Fibroblast of villous mesenchyme (primary cell): ENCODE data around the gene LRRC8B. TPM values are rescaled to one million over a fixed set of nuclear protein-coding genes. Genes with fewer than 3 reads are reported as not detected.
"Not testable (repeated sequence)": the region's sequence is repeated elsewhere in the genome, so short reads cannot be mapped to it uniquely, and the experiment has no call there.

ENCODE experiments used
- DNase-seq: peaks from one replicate; pipeline ENCODE4 v3.0.0-alpha.2; 2010; ENCODE audit warnings: low read depth
- H3K4me3 ChIP-seq: 2 replicates; pipeline ENCODE4 v1.5.1; 2011; ENCODE audit warnings: low read depth, mild to moderate bottlenecking, low read length
- total RNA-seq: library from RNA; depleted of rRNA; stranded (reverse); fragments of >200 nt; gene quantifications from 2 replicates; pipeline ENCODE4 v1.2.3, GENCODE V29; 2012
- TF ChIP-seq, protein P1 (sequence below): IDR thresholded peaks from 2 replicates; pipeline ENCODE4 v1.5.1; 2012; ENCODE audit warnings: low read depth, mild to moderate bottlenecking, low read length; ENCODE audit not compliant: insufficient read depth

The LRRC8B gene
- total RNA-seq, 1 donor: 0.86 TPM

DNA sequence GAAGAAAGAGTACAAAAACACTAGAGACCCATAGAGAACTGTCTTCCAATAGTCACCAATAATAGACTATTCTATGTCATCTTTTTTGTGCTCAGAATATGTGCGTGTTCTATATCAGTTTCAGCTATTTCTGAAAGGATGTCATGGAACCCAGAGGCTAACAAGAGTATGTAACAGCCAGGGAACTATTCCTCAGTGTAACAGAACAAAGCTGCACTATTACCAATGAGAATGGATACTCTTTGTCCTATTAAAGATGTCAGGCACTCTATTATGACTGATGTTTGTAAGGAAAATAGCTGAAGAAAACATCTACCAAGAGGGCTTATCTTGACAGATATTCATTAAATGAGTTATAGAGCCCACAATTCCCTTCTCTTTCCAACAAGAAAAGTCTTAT lies 99.7 kb downstream of the LRRC8B start:
- no peak for DNase-seq
- TF ChIP-seq, protein P1, sequence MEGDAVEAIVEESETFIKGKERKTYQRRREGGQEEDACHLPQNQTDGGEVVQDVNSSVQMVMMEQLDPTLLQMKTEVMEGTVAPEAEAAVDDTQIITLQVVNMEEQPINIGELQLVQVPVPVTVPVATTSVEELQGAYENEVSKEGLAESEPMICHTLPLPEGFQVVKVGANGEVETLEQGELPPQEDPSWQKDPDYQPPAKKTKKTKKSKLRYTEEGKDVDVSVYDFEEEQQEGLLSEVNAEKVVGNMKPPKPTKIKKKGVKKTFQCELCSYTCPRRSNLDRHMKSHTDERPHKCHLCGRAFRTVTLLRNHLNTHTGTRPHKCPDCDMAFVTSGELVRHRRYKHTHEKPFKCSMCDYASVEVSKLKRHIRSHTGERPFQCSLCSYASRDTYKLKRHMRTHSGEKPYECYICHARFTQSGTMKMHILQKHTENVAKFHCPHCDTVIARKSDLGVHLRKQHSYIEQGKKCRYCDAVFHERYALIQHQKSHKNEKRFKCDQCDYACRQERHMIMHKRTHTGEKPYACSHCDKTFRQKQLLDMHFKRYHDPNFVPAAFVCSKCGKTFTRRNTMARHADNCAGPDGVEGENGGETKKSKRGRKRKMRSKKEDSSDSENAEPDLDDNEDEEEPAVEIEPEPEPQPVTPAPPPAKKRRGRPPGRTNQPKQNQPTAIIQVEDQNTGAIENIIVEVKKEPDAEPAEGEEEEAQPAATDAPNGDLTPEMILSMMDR: no peak
- H3K4me3 ChIP-seq: no peak overlapping the region

DNA sequence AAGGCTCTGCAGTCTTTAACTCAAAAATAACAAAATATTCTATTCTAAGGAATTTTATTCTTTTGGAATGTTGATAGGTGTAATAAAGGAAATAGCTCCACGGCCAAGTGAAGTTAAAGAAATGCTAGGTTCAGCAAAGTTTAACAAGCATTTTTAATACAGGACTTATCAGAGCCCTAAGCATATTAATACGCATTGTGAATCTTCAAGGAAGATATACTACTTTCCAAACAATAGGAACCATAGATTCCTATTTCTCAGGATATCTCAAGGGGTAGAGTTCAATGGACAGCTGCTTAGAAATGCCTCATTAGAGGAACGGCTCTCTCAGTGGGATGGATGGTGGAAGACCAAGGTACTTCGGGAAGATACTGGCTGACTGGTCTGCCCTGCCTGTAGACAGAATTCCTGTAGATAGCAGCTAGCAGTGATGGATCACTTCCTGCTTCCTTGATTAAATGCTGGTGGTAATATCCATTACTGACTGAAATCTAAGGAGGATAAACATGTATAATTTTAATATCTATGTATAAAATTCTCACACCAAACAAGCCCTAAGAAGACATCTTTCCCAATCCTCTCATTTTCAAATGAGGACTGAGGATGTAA lies 100.2 kb downstream of the LRRC8B start:
- TF ChIP-seq, protein P1: no peak
- H3K4me3 ChIP-seq: no peak overlapping the region
- no peak for DNase-seq

DNA sequence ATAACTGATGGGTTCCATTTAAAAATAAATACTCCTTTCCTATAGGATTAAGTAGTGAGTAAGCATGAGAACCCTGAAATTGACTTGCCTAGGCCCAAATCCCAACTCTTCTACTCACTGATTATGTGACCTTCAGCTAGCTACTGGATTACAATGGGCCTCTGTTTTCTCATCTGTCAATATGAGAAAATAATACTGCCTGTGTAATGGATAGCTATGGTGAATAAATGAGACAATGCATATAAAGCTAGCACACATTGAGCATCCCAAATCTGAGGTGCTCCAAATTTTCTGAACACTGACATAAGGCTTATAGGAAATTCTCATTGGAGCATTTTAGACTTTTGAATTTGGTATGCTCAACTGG lies 103.0 kb downstream of the LRRC8B start:
- no peak overlapping the region for H3K4me3 ChIP-seq
- TF ChIP-seq, protein P1: no peak
- no peak for DNase-seq

DNA sequence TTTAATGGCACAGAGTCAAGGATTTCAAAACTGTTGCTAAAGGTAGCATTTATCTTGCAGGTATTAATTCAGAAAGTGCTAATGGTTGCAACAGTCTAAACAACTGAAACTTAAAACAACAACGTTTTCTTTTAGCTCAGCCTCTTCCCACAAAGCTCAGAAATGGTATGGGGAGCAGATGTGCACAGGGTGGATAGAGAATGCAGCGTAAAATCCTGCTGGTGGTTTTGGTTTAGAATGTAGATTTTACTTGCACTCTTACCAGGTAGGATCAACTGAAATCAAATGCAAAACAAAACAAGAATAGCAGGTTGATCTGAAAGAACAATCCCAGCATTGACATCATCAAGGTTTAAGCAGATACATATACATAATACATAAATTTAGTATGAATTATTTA lies 104.5 kb downstream of the LRRC8B start:
- no peak for DNase-seq
- no peak overlapping the region for H3K4me3 ChIP-seq
- TF ChIP-seq, protein P1: no peak

DNA sequence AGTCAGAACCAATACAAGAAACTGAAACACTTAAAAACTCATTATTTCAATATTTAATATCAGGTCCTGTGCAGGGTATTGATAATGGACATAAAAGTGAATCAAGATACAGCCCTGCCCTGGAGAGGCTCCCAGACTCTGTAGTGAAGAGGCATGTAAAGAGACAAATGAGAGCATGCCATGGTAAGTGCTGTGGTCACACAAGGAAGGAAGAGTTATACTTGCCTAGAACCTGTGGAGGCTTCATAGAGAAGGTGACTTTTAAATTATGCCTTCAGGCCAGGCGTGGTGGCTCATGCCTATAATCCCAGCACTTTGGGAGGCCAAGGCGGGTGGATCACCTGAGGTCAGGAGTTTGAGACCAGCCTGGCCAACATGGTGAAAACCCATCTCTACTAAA lies 105.0 kb downstream of the LRRC8B start:
- H3K4me3 ChIP-seq, DNase-seq: not testable (repeated sequence)

DNA sequence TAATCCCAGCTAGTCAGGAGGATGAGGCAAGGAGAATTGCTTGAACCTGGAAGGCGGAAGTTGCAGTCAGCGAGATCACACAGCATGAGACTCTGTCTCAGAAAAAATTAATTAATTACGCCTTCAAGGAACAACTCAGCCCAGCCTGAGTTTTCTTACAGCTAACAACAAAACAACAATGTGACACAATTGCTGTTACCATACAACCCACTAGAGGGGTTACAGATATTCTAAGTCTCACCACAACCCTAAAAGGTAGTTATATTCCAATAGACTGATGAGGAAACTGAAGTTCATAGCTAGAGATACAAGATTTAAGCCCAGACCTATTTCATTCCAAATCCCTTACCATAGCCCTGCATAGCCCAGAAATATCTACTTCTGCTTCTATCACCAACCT lies 105.4 kb downstream of the LRRC8B start:
- no peak overlapping the region for H3K4me3 ChIP-seq
- no peak for DNase-seq
- TF ChIP-seq, protein P1: no peak

DNA sequence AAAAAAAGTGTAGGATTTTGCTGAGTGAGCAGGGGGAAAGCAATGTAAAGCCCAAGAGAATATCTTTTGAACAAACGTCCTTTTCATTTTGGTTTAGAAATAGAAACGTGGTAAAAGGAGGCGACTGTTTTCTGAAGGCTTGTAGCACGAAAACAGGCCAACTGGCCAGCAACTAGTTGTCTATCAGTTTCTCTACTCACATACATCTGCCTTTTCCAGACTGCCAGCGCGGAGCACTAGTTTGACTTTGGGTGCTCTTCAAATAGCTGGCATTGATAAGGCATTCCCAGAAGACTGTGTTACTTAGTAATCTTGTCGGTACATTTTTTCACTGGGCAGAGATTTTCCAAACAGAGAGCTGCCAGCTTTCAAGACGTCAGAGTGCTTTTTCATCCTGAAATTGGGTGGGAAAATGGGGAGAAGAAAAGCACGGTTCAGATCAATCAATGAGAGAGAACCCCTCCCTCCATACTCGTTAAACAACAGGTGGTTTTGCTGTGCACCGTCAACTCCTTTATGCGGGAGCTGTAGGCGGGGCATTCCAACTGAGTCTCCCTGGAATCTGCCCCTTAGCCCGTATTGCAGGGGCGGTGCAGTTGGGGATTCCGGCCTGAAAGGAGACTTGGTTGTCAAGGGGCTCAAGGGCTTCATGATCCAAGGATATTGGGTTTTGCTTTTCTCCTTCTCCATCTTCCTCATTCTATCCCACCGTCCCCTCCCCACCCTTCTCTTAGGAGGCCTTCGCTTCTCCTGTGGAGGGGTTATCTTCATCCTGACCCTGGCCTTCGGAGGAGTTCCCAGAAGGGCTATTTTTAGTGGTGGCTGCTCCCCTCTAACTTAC lies 107.4 kb downstream of the LRRC8B start:
- TF ChIP-seq, protein P1: no peak
- DNase-seq: no peak

More for the DNA sequence above, 107.4 kb downstream of the LRRC8B start:
- H3K4me3 ChIP-seq: peak overlapping the region; percentile 82
